Neural cell (in vitro differentiated cells): ENCODE measurements around the gene DOK7. TPM values are rescaled to one million over a fixed set of nuclear protein-coding genes. Genes with fewer than 3 reads are reported as not detected.

ENCODE experiments used
- H2AFZ ChIP-seq: fragments of 200-600, 300-800 bp; sonication (generic), shearing (Covaris generic); 2 replicates; pipeline ENCODE4 v1.6.0; 2014; ENCODE audit warnings: low read depth, mild to moderate bottlenecking, antibody characterized with exemption, low read length, moderate library complexity
- H3F3A ChIP-seq: fragments of 200-600 bp; shearing (Covaris generic); 2 replicates; pipeline ENCODE4 v1.6.1; 2016; ENCODE audit warnings: mild to moderate bottlenecking, moderate library complexity, mixed read lengths, antibody characterized with exemption, low read length; ENCODE audit not compliant: insufficient read depth, poor library complexity, severe bottlenecking
- H3K27ac ChIP-seq: fragments of 200-600, 300-800 bp; sonication (generic), shearing (Covaris generic); 2 replicates; pipeline ENCODE4 v1.5.1; 2014; ENCODE audit warnings: mild to moderate bottlenecking, low read length, moderate library complexity
- H3K27me3 ChIP-seq: fragments of 300-800, 200-600 bp; sonication (generic), shearing (Covaris generic); 2 replicates; pipeline ENCODE4 v1.6.0; 2014; ENCODE audit warnings: mild to moderate bottlenecking, low read depth, low read length, moderate library complexity; ENCODE audit not compliant: insufficient read depth
- H3K36me3 ChIP-seq: fragments of 300-800, 200-600 bp; sonication (generic), shearing (Covaris generic); 2 replicates; pipeline ENCODE4 v1.5.1; 2014; ENCODE audit warnings: mild to moderate bottlenecking, antibody characterized with exemption, low read length, moderate library complexity; ENCODE audit not compliant: insufficient read depth
- H3K4me2 ChIP-seq: fragments of 300-800, 200-600 bp; sonication (generic), shearing (Covaris generic); 2 replicates; pipeline ENCODE4 v1.6.0; 2014; ENCODE audit warnings: mild to moderate bottlenecking, low read length
- H3K4me3 ChIP-seq: fragments of 300-800, 200-600 bp; sonication (generic), shearing (Covaris generic); 2 replicates; pipeline ENCODE4 v1.5.1; 2014; ENCODE audit warnings: mild to moderate bottlenecking, low read length, moderate library complexity
- H3K79me2 ChIP-seq: fragments of 200-600 bp; shearing (Covaris generic); replicated peaks from 2 replicates; pipeline ENCODE4 v1.6.0; 2014; ENCODE audit warnings: mild to moderate bottlenecking, low read length, moderate library complexity; ENCODE audit not compliant: insufficient read depth
- H3K9ac ChIP-seq: fragments of 300-800, 200-600 bp; sonication (generic), shearing (Covaris generic); 2 replicates; pipeline ENCODE4 v1.6.1; 2016; ENCODE audit warnings: mild to moderate bottlenecking, low read length, mixed read lengths
- H3K9me2 ChIP-seq: fragments of 200-600 bp; shearing (Covaris generic); 2 replicates; pipeline ENCODE4 v1.6.1; 2016; ENCODE audit warnings: mild to moderate bottlenecking, low read length, mixed read lengths; ENCODE audit not compliant: insufficient read depth
- H3K9me3 ChIP-seq: fragments of 200-600, 300-800 bp; sonication (generic), shearing (Covaris generic); 2 replicates; pipeline ENCODE4 v1.6.1; 2016; ENCODE audit warnings: mild to moderate bottlenecking, mixed run types, low read length, moderate library complexity, mixed read lengths
- H4K20me1 ChIP-seq: fragments of 200-600 bp; shearing (Covaris generic); 2 replicates; pipeline ENCODE4 v1.6.1; 2016; ENCODE audit warnings: mild to moderate bottlenecking, mixed run types; ENCODE audit not compliant: insufficient read depth
- EP300 ChIP-seq: fragments of 450-650 bp; conservative IDR thresholded peaks from 2 replicates; pipeline ENCODE4 v1.6.1; 2014; ENCODE audit warnings: antibody characterized with exemption, mild to moderate bottlenecking, moderate library complexity; ENCODE audit not compliant: poor library complexity, severe bottlenecking
- EZH2 ChIP-seq: fragments of 200-600, 300-800 bp; shearing (Covaris generic), sonication (generic); IDR thresholded peaks from 2 replicates; pipeline ENCODE4 v1.6.1; 2014; ENCODE audit warnings: antibody characterized with exemption, low read length, borderline replicate concordance, mild to moderate bottlenecking; ENCODE audit not compliant: insufficient read depth, poor library complexity, severe bottlenecking
- MXI1 ChIP-seq: fragments of 450-650 bp; conservative IDR thresholded peaks from 2 replicates; pipeline ENCODE4 v1.6.1; 2014; ENCODE audit warnings: antibody characterized with exemption, mild to moderate bottlenecking; ENCODE audit not compliant: poor library complexity, severe bottlenecking
- POLR2AphosphoS5 ChIP-seq: IDR thresholded peaks from 2 replicates; pipeline ENCODE4 v1.6.1; 2012
- RAD21 ChIP-seq: fragments of 450-650 bp; conservative IDR thresholded peaks from 2 replicates; pipeline ENCODE4 v1.6.1; 2014; ENCODE audit warnings: antibody characterized with exemption, mild to moderate bottlenecking, moderate library complexity
- SMC3 ChIP-seq: fragments of 450-650 bp; conservative IDR thresholded peaks from 2 replicates; pipeline ENCODE4 v1.6.1; 2014; ENCODE audit warnings: antibody characterized with exemption, mild to moderate bottlenecking, moderate library complexity; ENCODE audit not compliant: poor library complexity
- TAF1 ChIP-seq: IDR thresholded peaks from 2 replicates; pipeline ENCODE4 v1.6.1; 2012; ENCODE audit warnings: low read depth
- polyA plus RNA-seq: library from polyadenylated mRNA; depleted of rRNA; stranded (reverse); fragments of >200 nt; gene quantifications from 2 replicates; pipeline ENCODE4 v1.2.3, GENCODE V29; 2014
- TF ChIP-seq, protein P1 (sequence below): fragments of 450-650 bp; IDR thresholded peaks from 2 replicates; pipeline ENCODE4 v1.5.1; 2014; ENCODE audit warnings: antibody characterized with exemption, mild to moderate bottlenecking, moderate library complexity; ENCODE audit not compliant: poor library complexity, severe bottlenecking
- TF ChIP-seq, protein P2 (sequence below): IDR thresholded peaks from 2 replicates; pipeline ENCODE4 v1.6.1; 2012; ENCODE audit warnings: borderline replicate concordance

DOK7 gene
- polyA plus RNA-seq, 1 donor from 2014 or later, result 0.66 TPM

DNA sequence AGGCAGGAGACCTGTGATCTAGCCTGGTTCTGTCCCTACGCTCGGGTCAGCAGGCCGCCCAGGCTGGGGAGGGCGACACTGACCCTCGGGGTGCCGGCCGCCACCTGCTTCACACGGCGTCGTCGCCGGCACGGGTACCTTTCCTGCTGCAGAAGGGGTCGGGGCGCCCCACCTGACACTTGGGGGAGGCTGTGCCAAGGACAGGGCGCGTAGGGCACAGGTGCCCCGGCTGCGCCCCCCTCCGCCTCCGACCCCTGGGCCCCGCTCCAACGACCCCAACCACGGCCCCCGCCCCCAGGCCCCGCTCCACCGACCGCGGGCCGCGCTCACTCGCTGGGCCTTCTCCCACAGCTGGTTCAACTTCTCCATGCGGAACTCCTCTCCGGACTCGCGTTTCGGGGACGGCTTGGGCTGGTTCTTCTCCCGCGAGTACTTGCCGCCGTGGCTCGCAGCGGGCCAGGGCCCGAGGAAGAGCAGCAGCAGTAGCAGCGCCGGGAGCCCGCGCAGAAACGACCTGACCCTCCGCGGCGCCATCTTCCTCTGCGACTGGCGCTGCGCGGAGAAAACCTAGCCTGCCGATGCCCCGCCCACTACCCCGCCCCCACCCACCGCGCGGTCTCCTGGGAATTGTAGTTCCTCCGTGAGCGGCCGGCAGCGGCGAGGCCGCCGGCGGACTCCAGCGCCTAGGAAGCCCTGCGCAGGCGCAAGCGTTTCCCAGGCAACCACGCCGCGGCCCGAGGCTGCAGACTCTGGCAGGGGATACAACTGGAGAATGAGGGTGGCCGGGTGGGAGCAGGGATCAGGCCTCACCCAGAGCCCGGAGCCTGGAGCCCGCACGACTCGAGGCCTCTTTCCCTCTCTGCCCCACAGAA is 69.0 kb downstream of the DOK7 start, which contains the start of gene LRPAP1:
TSS of gene LRPAP1 (minus strand) at position 544 of the 872 bp plus-strand sequence. CDS start at position 534, 10 bp downstream.
- TF ChIP-seq RAD21, result peak; percentile 37
- TF ChIP-seq TAF1, result peak; percentile 94
- TF ChIP-seq, protein P1, sequence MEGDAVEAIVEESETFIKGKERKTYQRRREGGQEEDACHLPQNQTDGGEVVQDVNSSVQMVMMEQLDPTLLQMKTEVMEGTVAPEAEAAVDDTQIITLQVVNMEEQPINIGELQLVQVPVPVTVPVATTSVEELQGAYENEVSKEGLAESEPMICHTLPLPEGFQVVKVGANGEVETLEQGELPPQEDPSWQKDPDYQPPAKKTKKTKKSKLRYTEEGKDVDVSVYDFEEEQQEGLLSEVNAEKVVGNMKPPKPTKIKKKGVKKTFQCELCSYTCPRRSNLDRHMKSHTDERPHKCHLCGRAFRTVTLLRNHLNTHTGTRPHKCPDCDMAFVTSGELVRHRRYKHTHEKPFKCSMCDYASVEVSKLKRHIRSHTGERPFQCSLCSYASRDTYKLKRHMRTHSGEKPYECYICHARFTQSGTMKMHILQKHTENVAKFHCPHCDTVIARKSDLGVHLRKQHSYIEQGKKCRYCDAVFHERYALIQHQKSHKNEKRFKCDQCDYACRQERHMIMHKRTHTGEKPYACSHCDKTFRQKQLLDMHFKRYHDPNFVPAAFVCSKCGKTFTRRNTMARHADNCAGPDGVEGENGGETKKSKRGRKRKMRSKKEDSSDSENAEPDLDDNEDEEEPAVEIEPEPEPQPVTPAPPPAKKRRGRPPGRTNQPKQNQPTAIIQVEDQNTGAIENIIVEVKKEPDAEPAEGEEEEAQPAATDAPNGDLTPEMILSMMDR, result peak; percentile 10
- no peak for TF ChIP-seq EP300
- TF ChIP-seq, protein P2, sequence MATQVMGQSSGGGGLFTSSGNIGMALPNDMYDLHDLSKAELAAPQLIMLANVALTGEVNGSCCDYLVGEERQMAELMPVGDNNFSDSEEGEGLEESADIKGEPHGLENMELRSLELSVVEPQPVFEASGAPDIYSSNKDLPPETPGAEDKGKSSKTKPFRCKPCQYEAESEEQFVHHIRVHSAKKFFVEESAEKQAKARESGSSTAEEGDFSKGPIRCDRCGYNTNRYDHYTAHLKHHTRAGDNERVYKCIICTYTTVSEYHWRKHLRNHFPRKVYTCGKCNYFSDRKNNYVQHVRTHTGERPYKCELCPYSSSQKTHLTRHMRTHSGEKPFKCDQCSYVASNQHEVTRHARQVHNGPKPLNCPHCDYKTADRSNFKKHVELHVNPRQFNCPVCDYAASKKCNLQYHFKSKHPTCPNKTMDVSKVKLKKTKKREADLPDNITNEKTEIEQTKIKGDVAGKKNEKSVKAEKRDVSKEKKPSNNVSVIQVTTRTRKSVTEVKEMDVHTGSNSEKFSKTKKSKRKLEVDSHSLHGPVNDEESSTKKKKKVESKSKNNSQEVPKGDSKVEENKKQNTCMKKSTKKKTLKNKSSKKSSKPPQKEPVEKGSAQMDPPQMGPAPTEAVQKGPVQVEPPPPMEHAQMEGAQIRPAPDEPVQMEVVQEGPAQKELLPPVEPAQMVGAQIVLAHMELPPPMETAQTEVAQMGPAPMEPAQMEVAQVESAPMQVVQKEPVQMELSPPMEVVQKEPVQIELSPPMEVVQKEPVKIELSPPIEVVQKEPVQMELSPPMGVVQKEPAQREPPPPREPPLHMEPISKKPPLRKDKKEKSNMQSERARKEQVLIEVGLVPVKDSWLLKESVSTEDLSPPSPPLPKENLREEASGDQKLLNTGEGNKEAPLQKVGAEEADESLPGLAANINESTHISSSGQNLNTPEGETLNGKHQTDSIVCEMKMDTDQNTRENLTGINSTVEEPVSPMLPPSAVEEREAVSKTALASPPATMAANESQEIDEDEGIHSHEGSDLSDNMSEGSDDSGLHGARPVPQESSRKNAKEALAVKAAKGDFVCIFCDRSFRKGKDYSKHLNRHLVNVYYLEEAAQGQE, result peak; percentile 90
- peak; percentile 34 for TF ChIP-seq SMC3
- TF ChIP-seq EZH2, result no peak
- TF ChIP-seq MXI1, result peak; percentile 58
- TF ChIP-seq POLR2AphosphoS5, result peak; percentile 91
- H3K79me2 ChIP-seq, result peaks cover 24% of the 10 kb centered on the region
- H3K9me3 ChIP-seq, result no peaks in the 10 kb centered on the region
- no peaks in the 10 kb centered on the region for H3K9me2 ChIP-seq
- H3K4me3 ChIP-seq, result peak within 1 kb of the TSS; percentile 89
- H4K20me1 ChIP-seq, result no peaks in the 10 kb centered on the region
- H3K4me2 ChIP-seq, result peak within 1 kb of the TSS; percentile 87
- H3K9ac ChIP-seq, result peak within 1 kb of the TSS; percentile 80
- H3F3A ChIP-seq, result no peaks in the 10 kb centered on the region
- H3K27ac ChIP-seq, result peak within 1 kb of the TSS; percentile 61
- H3K27me3 ChIP-seq, result no peaks in the 10 kb centered on the region
- no peaks in the 10 kb centered on the region for H3K36me3 ChIP-seq
- H2AFZ ChIP-seq, result peak within 1 kb of the TSS; percentile 56

DNA sequence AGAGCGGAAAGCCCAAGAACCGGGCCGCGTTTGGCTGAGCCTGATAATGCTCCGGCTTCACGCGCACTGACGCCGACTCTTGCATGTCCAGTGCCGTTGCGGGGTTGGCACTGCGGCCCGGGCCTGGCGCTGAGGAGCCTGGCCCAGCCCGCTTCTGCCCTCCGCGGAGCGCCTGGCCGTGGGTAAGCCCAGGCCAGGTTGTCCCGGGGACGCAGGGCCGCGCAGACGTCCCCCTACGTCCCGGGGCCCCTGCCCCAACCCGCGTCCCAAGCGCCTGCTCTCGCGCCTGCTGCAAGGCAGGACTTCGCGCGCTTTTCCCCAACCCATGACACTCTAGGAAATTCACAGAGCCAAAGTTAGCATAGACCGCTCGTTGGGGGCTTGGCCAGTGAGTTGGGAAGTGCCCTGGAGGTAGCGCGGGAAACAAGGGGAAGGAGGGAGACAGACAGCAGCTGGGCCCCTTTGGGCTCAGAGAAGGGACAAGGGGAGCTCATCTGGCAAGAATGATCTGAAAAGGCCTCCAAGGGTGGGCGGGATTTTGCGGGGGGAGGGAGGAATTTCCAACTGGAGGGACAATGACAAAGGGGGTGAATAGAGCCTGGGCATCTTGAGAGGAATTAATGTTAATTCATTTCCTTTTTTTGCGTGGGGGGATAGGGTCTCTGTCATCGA is 69.8 kb downstream of the DOK7 start:
- Histone ChIP-seq H3F3A (no peaks in the 10 kb centered on the region), H3K4me2 (no peak overlapping the region), H3K9me3 (no peaks in the 10 kb centered on the region), H2AFZ (peak overlapping the region; percentile 33), H3K27ac (peak overlapping the region; percentile 61), H3K79me2 (peaks cover 24% of the 10 kb centered on the region), H3K27me3 (no peaks in the 10 kb centered on the region), H3K4me3 (peak overlapping the region; percentile 89), H3K36me3 (no peaks in the 10 kb centered on the region), H3K9ac (peak overlapping the region; percentile 80), H4K20me1 (no peaks in the 10 kb centered on the region), H3K9me2 (no peaks in the 10 kb centered on the region)
- TF ChIP-seq SMC3, result no peak
- TF ChIP-seq POLR2AphosphoS5, result no peak
- TF ChIP-seq MXI1, result no peak
- no peak for TF ChIP-seq EP300
